ENCODE results near the gene C14orf119. TPM values are rescaled to one million over a fixed set of nuclear protein-coding genes. Genes with fewer than 3 reads are reported as not detected.

The C14orf119 gene
- total RNA-seq, 1 donor from 2014 or later, result 27.3 TPM

DNA sequence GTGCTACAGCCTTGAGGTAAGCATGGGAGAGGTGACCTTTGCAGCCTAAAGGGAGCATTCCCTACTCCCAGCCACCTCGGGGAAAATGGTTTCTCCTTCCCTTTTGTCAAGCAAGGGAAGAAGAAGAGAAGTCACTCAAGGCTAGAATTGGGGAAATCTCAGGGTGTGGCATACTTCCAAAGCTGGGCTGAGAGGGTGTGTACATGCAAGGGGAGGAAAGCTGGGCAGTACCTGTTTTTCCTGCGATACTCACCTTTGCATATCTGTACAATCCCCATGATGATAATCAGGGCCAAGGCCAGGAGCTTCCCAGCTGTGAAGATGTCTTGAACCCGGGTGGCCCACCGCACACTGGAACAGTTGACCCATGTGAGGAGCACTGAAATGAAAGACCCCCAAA, 47.5 kb downstream of the C14orf119 start:
- TF ChIP-seq, protein P1, sequence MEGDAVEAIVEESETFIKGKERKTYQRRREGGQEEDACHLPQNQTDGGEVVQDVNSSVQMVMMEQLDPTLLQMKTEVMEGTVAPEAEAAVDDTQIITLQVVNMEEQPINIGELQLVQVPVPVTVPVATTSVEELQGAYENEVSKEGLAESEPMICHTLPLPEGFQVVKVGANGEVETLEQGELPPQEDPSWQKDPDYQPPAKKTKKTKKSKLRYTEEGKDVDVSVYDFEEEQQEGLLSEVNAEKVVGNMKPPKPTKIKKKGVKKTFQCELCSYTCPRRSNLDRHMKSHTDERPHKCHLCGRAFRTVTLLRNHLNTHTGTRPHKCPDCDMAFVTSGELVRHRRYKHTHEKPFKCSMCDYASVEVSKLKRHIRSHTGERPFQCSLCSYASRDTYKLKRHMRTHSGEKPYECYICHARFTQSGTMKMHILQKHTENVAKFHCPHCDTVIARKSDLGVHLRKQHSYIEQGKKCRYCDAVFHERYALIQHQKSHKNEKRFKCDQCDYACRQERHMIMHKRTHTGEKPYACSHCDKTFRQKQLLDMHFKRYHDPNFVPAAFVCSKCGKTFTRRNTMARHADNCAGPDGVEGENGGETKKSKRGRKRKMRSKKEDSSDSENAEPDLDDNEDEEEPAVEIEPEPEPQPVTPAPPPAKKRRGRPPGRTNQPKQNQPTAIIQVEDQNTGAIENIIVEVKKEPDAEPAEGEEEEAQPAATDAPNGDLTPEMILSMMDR (conservative IDR thresholded peaks at IDR 0.05; ENCODE audit: low read depth, low read length), result no peak
- no peak overlapping the region for H3K4me3 ChIP-seq (ENCODE audit: low read depth, low read length)
- no peak for DNase-seq (ENCODE audit: low read depth)

DNA sequence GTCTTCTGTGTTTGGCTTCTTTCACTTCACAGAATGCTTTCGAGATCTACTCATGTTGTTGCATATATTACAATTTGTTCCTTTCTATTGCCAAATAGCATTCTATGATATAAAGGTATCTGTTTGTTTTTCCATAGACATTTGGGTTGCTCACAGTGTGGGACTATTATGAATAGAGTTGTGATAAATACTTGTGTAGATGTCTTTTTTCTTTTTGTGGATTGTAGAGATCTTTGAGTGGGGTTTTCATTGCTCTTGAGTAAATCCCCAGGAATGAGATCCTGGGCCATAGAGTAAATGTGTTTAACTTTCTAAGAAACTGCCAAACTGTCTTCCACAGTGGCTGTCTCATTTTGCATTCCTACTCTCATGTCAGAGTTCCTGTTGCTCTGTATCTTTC, 48.6 kb downstream of the C14orf119 start:
- no peak overlapping the region for H3K4me3 ChIP-seq (ENCODE audit: low read depth, low read length)
- TF ChIP-seq, protein P1 (conservative IDR thresholded peaks at IDR 0.05; ENCODE audit: low read depth, low read length), result no peak
- no peak for DNase-seq (ENCODE audit: low read depth)

DNA sequence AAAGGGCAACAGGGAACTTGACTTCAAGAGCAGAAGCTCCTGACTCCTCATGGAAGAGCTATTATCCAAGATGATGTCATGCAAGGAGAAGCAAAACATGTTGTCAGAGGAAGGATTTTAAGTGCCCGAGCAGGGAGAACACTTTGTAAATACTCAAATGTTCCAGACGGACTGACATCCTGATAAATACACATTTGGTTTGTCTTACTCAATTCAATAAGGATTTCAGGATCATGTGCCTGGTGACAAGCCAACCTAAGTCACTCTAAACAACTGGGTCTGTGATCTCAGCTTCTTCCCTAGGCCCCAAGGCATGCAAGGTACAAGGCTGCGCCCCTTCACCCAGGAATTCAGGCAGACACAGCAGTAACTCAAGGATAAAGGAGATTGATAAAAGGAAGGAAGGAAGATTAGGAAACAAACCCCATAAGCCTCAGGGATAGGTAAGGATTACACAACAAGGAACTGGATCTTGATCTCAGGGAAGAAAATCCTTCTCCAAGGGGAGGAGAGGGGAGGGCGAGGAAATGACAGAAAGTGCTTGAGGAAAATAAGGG, 50.6 kb downstream of the C14orf119 start:
- no peak for DNase-seq (ENCODE audit: low read depth)
- no peak overlapping the region for H3K4me3 ChIP-seq (ENCODE audit: low read depth, low read length)
- TF ChIP-seq, protein P1 (conservative IDR thresholded peaks at IDR 0.05; ENCODE audit: low read depth, low read length), result no peak

DNA sequence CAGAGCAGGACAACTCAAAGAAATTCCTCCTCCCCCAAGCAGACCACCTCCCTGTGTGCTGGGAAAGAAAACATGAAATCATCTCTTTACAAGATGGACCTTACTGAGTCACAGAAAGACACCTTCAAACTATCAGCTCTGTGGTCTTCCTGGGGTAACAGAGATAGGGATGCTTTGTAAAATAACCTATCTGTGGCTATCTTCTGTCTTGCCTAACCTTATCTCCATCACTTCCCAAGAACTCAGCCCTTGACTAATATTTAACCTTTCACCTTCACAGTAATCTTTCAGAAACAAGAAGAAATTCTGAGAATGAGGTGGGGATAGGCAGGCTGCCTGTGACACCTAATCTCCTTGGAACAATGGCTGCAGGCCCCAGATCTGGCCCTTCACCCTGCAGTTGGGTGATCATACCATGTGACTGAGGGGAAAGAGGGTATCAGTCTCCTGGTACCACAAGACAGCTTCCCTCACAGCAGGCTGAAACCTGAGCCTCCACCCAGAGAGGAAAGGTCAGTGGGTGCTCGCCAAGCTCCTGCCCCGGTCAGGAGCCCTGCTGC, 51.1 kb downstream of the C14orf119 start:
- H3K4me3 ChIP-seq (ENCODE audit: low read depth, low read length), result no peak overlapping the region
- TF ChIP-seq, protein P1 (conservative IDR thresholded peaks at IDR 0.05; ENCODE audit: low read depth, low read length), result no peak
- DNase-seq (ENCODE audit: low read depth), result no peak

DNA sequence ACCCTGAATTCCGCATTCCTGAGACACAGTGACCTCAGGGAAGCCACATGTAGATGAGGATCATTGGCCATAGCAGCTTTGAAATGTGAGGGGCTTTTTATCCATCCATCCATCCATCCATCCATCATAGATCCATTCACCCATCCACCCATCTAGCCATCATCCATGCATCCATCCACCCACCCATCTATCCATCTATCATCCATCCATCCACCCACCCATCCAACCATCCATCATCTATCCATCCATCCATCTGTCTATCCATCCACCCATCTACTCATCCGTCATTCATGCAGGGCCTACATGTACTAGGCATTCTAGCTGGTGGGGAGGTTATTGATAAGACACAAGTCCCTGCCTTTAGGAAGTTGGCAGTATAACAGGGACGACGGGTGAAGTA, 51.7 kb downstream of the C14orf119 start:
- H3K4me3 ChIP-seq (ENCODE audit: low read depth, low read length), result no peak overlapping the region
- TF ChIP-seq, protein P1 (conservative IDR thresholded peaks at IDR 0.05; ENCODE audit: low read depth, low read length), result no peak
- DNase-seq (ENCODE audit: low read depth), result no peak

DNA sequence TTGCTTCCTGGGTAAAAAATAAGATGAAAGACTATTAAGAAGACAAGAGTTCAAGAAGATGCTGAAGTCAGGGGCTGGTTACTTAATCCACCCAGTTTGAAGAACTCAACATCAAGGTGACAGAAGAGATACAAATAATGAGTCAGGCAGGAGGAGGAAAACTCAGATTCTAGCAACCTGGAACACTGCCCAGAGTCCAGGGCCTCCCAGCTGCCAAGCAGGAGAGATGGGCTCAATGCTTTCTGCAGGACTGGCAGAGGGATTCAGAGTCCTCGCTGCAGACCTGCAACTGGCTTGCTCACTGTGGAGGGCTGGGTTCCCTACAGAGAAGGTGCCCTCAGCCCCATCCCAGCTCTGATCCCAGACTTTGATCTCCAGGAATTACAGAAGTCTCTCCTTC, 52.4 kb downstream of the C14orf119 start:
- TF ChIP-seq, protein P1 (conservative IDR thresholded peaks at IDR 0.05; ENCODE audit: low read depth, low read length), result no peak
- DNase-seq (ENCODE audit: low read depth), result no peak

More for the DNA sequence above, 52.4 kb downstream of the C14orf119 start:
- no peak overlapping the region for H3K4me3 ChIP-seq (ENCODE audit: low read depth, low read length)

Measured in epithelial cell of proximal tubule (primary cell).